IPS DF 6.9 (cell line): ENCODE results near the gene CRTAP.
"Not testable (repeated sequence)": the region's sequence is repeated elsewhere in the genome, so short reads cannot be mapped to it uniquely, and the experiment has no call there.

Experiments used
- DNase-seq: peaks from one replicate; pipeline ENCODE4 v3.0.0-alpha.2; 2013; ENCODE audit warnings: low read depth, low spot score
- H3K27ac ChIP-seq: one replicate; pipeline ENCODE4 v1.5.1; 2013; ENCODE audit warnings: low read length, control low read depth
- H3K27me3 ChIP-seq: 2 replicates; pipeline ENCODE4 v1.6.1; 2013; ENCODE audit warnings: mild to moderate bottlenecking, low read length; ENCODE audit not compliant: control insufficient read depth, insufficient read depth
- H3K36me3 ChIP-seq: 2 replicates; pipeline ENCODE4 v1.6.1; 2013; ENCODE audit warnings: low read length; ENCODE audit not compliant: control insufficient read depth, insufficient read depth
- H3K4me1 ChIP-seq: 2 replicates; pipeline ENCODE4 v1.6.1; 2013; ENCODE audit warnings: low read length; ENCODE audit not compliant: control insufficient read depth, insufficient read depth
- H3K4me3 ChIP-seq: 2 replicates; pipeline ENCODE4 v1.5.1; 2013; ENCODE audit warnings: mild to moderate bottlenecking, low read length
- H3K9me3 ChIP-seq: 2 replicates; pipeline ENCODE4 v1.6.1; 2013; ENCODE audit warnings: low read length, inconsistent platforms; ENCODE audit not compliant: control insufficient read depth, insufficient read depth
- WGBS: extraction: QIAGEN DNeasy Blood & Tissue Kit; methylation state at CpG from one replicate; pipeline ENCODE4 v1.1.7; 2013; ENCODE audit warnings: mixed read lengths, missing lambda C conversion rate; ENCODE audit not compliant: insufficient read length, insufficient coverage; 5-methylcytosine and 5-hydroxymethylcytosine counted together

CRTAP gene

GRCh38 chr3:33079813-33080212, 34.0 kb upstream of the CRTAP start:
- H3K27me3 ChIP-seq, H3K4me3 ChIP-seq, H3K36me3 ChIP-seq, H3K27ac ChIP-seq, DNase-seq, H3K9me3 ChIP-seq, H3K4me1 ChIP-seq: not testable (repeated sequence)
- WGBS, result no CpG with 5 or more reads among the region's 6 CpGs

- H3K9me3 ChIP-seq, result no peaks in the 10 kb centered on the region
- no peaks in the 10 kb centered on the region for H3K36me3 ChIP-seq
- H3K27ac ChIP-seq, result no peak overlapping the region
- no peak overlapping the region for H3K4me3 ChIP-seq
- H3K4me1 ChIP-seq, result no peaks in the 10 kb centered on the region
- DNase-seq, result no peak
- no peaks in the 10 kb centered on the region for H3K27me3 ChIP-seq
These were observed 32.0 kb upstream of the CRTAP start for GRCh38 chr3:33081812-33082211.

GRCh38 chr3:33083958-33084357, 29.9 kb upstream of the CRTAP start:
- WGBS, result no CpG with 5 or more reads among the region's 2 CpGs
- no peak overlapping the region for H3K4me3 ChIP-seq
- H3K4me1 ChIP-seq, result no peaks in the 10 kb centered on the region
- no peaks in the 10 kb centered on the region for H3K36me3 ChIP-seq
- H3K27ac ChIP-seq, result no peak overlapping the region
- no peaks in the 10 kb centered on the region for H3K9me3 ChIP-seq
- H3K27me3 ChIP-seq, result no peaks in the 10 kb centered on the region
- DNase-seq, result no peak

- no peak overlapping the region for H3K4me3 ChIP-seq
These were observed 25.1 kb upstream of the CRTAP start for GRCh38 chr3:33088691-33089090.

GRCh38 chr3:33089515-33089914, 24.3 kb upstream of the CRTAP start:
- Histone ChIP-seq H3K4me1 (no peaks in the 10 kb centered on the region), H3K4me3 (no peak overlapping the region), H3K27me3 (no peaks in the 10 kb centered on the region), H3K36me3 (0 out of 2 replicates have a peak, but pooled peaks cover 9% of the 10 kb centered on the region), H3K9me3 (no peaks in the 10 kb centered on the region), H3K27ac (no peak overlapping the region)
- WGBS, result no CpG with 5 or more reads among the region's 3 CpGs
- DNase-seq, result no peak

More at GRCh38 chr3:33088691-33089090, 25.1 kb upstream of the CRTAP start:
- DNase-seq, result no peak
- H3K36me3 ChIP-seq, result 0 out of 2 replicates have a peak, but pooled peaks cover 9% of the 10 kb centered on the region
- no peaks in the 10 kb centered on the region for H3K4me1 ChIP-seq
- H3K27ac ChIP-seq, result no peak overlapping the region
- no peaks in the 10 kb centered on the region for H3K27me3 ChIP-seq
- H3K9me3 ChIP-seq, result no peaks in the 10 kb centered on the region

- no CpG with 5 or more reads among the region's 6 CpGs for WGBS
- DNase-seq, result no peak
- Histone ChIP-seq H3K9me3 (no peaks in the 10 kb centered on the region), H3K4me3 (no peak overlapping the region), H3K36me3 (0 out of 2 replicates have a peak, but pooled peaks cover 9% of the 10 kb centered on the region), H3K4me1 (peaks cover 4% of the 10 kb centered on the region; the same call in 1 of the 2 replicates), H3K27ac (no peak overlapping the region), H3K27me3 (no peaks in the 10 kb centered on the region)
These were observed 22.1 kb upstream of the CRTAP start for GRCh38 chr3:33091746-33092145.

- Histone ChIP-seq H3K4me1 (peaks cover 4% of the 10 kb centered on the region; the same call in 1 of the 2 replicates), H3K36me3 (0 out of 2 replicates have a peak, but pooled peaks cover 9% of the 10 kb centered on the region), H3K9me3 (no peaks in the 10 kb centered on the region), H3K27ac (no peak overlapping the region), H3K27me3 (no peaks in the 10 kb centered on the region), H3K4me3 (no peak overlapping the region)
- no CpG with 5 or more reads among the region's 9 CpGs for WGBS
- DNase-seq, result no peak
These were observed 21.1 kb upstream of the CRTAP start for GRCh38 chr3:33092496-33093254.

GRCh38 chr3:33093847-33094246, 20.0 kb upstream of the CRTAP start:
- DNase-seq, result no peak
- Histone ChIP-seq H3K4me3 (no peak overlapping the region), H3K4me1 (peaks cover 4% of the 10 kb centered on the region; the same call in 1 of the 2 replicates), H3K36me3 (0 out of 2 replicates have a peak, but pooled peaks cover 9% of the 10 kb centered on the region), H3K27ac (no peak overlapping the region), H3K9me3 (no peaks in the 10 kb centered on the region), H3K27me3 (no peaks in the 10 kb centered on the region)
- no CpG with 5 or more reads among the region's 11 CpGs for WGBS

- no peaks in the 10 kb centered on the region for H3K27me3 ChIP-seq
- H3K4me1 ChIP-seq, result peaks cover 4% of the 10 kb centered on the region; the same call in 1 of the 2 replicates
- H3K27ac ChIP-seq, result no peak overlapping the region
- peak overlapping the region; percentile 7; the same call in 1 of the 2 replicates for H3K4me3 ChIP-seq
- no CpG with 5 or more reads among the region's 2 CpGs for WGBS
- no peaks in the 10 kb centered on the region for H3K9me3 ChIP-seq
- 0 out of 2 replicates have a peak, but pooled peaks cover 9% of the 10 kb centered on the region for H3K36me3 ChIP-seq
- DNase-seq, result no peak
These were observed 18.4 kb upstream of the CRTAP start for GRCh38 chr3:33095436-33095835.

GRCh38 chr3:33096093-33096868, 17.5 kb upstream of the CRTAP start:
- Histone ChIP-seq H3K9me3 (no peaks in the 10 kb centered on the region), H3K27me3 (no peaks in the 10 kb centered on the region), H3K4me1 (peaks cover 4% of the 10 kb centered on the region; the same call in 1 of the 2 replicates), H3K27ac (no peak overlapping the region), H3K4me3 (peak overlapping the region; percentile 88), H3K36me3 (0 out of 2 replicates have a peak, but pooled peaks cover 9% of the 10 kb centered on the region)
- WGBS, result no CpG with 5 or more reads among the region's 51 CpGs
- no peak for DNase-seq
